DOHH2 (cell line): Measurements from ENCODE around the gene CUL7.

Experiments used
- CTCF ChIP-seq: fragments of 200-600 bp; sonication (generic); IDR thresholded peaks from one replicate; pipeline ENCODE4 v1.5.1; 2014; ENCODE audit warnings: antibody characterized with exemption, mild to moderate bottlenecking, low read depth, low read length; ENCODE audit not compliant: poor library complexity, severe bottlenecking
- EZH2phosphoT487 ChIP-seq: fragments of 200-600 bp; sonication (generic); IDR thresholded peaks from 2 replicates; pipeline ENCODE4 v1.6.1; 2017; ENCODE audit warnings: borderline replicate concordance, mild to moderate bottlenecking, antibody characterized with exemption, low read length, moderate library complexity, mixed read lengths

GRCh38 chr6:43026365-43026764 lies 27.3 kb downstream of the CUL7 start:
- TF ChIP-seq CTCF (no peak), EZH2phosphoT487 (no peak)
